Right atrium auricular region (tissue), 2 donors: ENCODE measurements around the gene TIMP3. TPM values are rescaled to one million over a fixed set of nuclear protein-coding genes. Genes with fewer than 3 reads are reported as not detected.

Experiments used
- DNase-seq: peaks from one replicate; pipeline ENCODE4 v3.0.0-alpha.2; 2019; ENCODE audit warnings: low spot score
- H3K27ac ChIP-seq, 2 donors: fragments of 200-600 bp; sonication (generic); 1 replicate in 1 of 2; 2 replicates in 1 of 2; pipeline ENCODE4 v1.5.1; 2016 to 2019
- H3K27me3 ChIP-seq, 2 donors: fragments of 200-600 bp; sonication (generic); one replicate each; pipeline versions ENCODE4 v1.5.1 to v1.6.0; 2017 to 2019
- H3K36me3 ChIP-seq: fragments of 200-600 bp; sonication (generic); one replicate; pipeline ENCODE4 v1.5.1; 2016
- H3K4me1 ChIP-seq, 2 donors: fragments of 200-600 bp; sonication (generic); one replicate each; pipeline versions ENCODE4 v1.5.1 to v1.6.0; 2017 to 2019
- H3K4me3 ChIP-seq, 2 donors: fragments of 200-600 bp; sonication (generic); 1 replicate in 1 of 2; 2 replicates in 1 of 2; pipeline ENCODE4 v1.5.1; 2017 to 2019; ENCODE audit warnings: mild to moderate bottlenecking in 1 of 2, moderate library complexity in 1 of 2
- H3K9me3 ChIP-seq, 2 donors: fragments of 200-600 bp; sonication (generic); one replicate each; pipeline ENCODE4 v1.5.1; 2019
- CTCF ChIP-seq, 2 donors: fragments of 200-600 bp; sonication (generic); IDR thresholded peaks; one replicate each; pipeline ENCODE4 v1.5.1; 2019; ENCODE audit warnings: antibody characterized with exemption in 2 of 2
- total RNA-seq, 2 donors: library from RNA; depleted of rRNA; stranded (reverse); fragments of >200 nt; gene quantifications; one replicate each; pipeline ENCODE4 v1.1.0, GENCODE V29; 2016

Gene TIMP3
- total RNA-seq, 2 donors from 2014 or later, result 625 to 711 TPM

DNA sequence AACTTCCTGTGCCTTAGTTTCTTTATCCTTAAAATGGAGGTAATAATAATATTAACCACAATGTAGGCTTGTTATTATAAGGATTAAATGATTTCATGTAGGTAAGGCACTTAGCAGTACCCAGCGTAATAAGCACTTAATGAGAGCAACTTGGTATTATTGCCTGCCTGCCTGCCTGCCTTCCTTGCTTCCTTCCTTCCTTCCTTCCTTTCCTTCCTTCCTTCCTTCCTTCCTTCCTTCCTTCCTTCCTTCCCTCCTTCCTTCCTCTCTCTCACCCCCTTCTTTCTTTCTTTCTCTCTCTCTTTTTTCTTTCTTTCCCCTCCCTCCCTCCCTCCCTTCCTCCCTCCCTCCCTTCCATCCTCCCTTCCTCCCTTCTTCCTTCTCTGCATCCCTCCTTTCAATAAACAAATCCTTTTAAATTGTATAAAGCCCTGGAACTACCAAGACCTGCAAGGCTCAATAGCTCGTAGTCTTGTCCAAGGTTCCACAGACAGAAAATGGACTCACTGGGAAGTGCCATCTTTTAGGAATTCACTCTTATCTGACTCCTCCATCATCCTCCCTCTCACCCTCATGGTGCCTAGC, 20.7 kb upstream of the TIMP3 start:
- H3K36me3 ChIP-seq, result no peaks in the 10 kb centered on the region
- H3K27ac ChIP-seq, result no peak overlapping the region

GRCh38 chr22:32781695-32782094, 19.8 kb upstream of the TIMP3 start:
- Histone ChIP-seq H3K9me3 (no peaks in the 10 kb centered on the region), H3K36me3 (no peaks in the 10 kb centered on the region), H3K27me3 (no peaks in the 10 kb centered on the region), H3K27ac (no peak overlapping the region), H3K4me1 (no peaks in the 10 kb centered on the region), H3K4me3 (no peak overlapping the region)
- TF ChIP-seq CTCF (IDR thresholded peaks at IDR 0.05), result no peak
- DNase-seq, result no peak

More for the DNA sequence above, 20.7 kb upstream of the TIMP3 start:
- no peaks in the 10 kb centered on the region for H3K4me1 ChIP-seq
- H3K9me3 ChIP-seq, result no peaks in the 10 kb centered on the region
- no peaks in the 10 kb centered on the region for H3K27me3 ChIP-seq
- H3K4me3 ChIP-seq, result no peak overlapping the region
- no peak for TF ChIP-seq CTCF (IDR thresholded peaks at IDR 0.05)
- no peak for DNase-seq

DNA sequence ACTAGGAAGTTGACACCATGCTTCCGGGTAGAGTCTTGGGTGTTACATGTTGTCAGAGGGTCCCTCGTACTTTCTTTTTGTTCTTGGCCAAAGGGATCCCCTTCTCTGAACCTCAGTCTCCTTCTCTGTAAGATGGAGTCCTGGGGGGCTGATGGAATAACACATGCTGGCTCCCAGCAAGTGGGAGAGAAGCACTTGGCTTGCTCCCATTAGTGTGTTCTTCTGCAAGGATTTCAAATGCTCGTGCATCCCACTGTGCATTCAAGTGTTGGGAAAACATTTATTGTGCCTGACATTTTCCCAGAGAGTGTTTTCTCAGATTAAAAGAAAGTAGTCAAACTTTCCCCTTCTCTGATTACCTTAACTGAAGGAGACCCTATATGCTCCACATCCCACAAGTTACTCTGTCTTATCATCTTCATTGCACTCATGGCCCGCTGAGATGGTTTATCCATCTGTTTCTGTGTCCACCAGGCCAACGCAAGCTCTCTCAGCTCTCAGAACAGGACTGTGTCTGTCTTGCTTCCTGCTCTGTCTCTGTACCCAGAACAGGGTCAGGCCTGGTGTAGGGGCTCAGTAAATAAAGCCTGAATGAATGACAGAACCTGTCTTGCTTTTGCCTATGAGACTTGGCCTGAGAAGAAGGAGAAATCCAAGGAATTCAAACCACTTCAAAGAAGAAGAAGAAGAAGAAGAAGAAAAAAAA, 16.0 kb upstream of the TIMP3 start:
- DNase-seq, result no peak
- no peaks in the 10 kb centered on the region for H3K9me3 ChIP-seq
- no peak overlapping the region for H3K4me3 ChIP-seq
- no peak for TF ChIP-seq CTCF (IDR thresholded peaks at IDR 0.05)
- H3K4me1 ChIP-seq, result peaks cover 0 to 7% of the 10 kb centered on the region in 2 donors
- H3K36me3 ChIP-seq, result no peaks in the 10 kb centered on the region
- H3K27ac ChIP-seq, result no peak overlapping the region
- no peaks in the 10 kb centered on the region for H3K27me3 ChIP-seq

DNA sequence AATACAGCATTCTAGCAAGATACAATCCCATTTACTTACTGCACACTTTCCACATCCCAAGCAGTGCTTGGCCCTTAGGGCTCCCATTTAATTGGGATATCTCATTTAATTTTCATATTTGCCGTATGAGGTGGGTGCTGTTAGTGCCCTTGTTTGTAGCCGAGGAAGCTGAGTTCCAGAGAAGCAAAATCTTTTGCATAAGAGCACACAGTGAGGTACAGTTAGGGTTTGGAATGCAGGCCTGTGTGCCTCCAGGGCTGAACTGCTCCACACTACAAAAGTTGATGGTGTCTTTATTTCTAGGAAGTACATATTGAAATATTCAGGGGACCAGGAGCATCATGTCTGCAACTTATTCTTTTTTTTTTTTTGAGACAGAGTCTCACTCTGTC, 15.5 kb upstream of the TIMP3 start:
- H3K27ac ChIP-seq, result no peak overlapping the region
- H3K9me3 ChIP-seq, result no peaks in the 10 kb centered on the region
- DNase-seq, result no peak
- peaks cover 0 to 7% of the 10 kb centered on the region in 2 donors for H3K4me1 ChIP-seq
- H3K4me3 ChIP-seq, result no peak overlapping the region
- TF ChIP-seq CTCF (IDR thresholded peaks at IDR 0.05), result no peak
- no peaks in the 10 kb centered on the region for H3K27me3 ChIP-seq
- H3K36me3 ChIP-seq, result no peaks in the 10 kb centered on the region

- H3K36me3 ChIP-seq, result no peaks in the 10 kb centered on the region
- no peaks in the 10 kb centered on the region for H3K9me3 ChIP-seq
- TF ChIP-seq CTCF (IDR thresholded peaks at IDR 0.05), result no peak
- no peak overlapping the region for H3K27ac ChIP-seq
- no peaks in the 10 kb centered on the region for H3K27me3 ChIP-seq
- H3K4me3 ChIP-seq, result no peak overlapping the region
- H3K4me1 ChIP-seq, result peaks cover 0 to 7% of the 10 kb centered on the region in 2 donors
- DNase-seq, result no peak
Observed at GRCh38 chr22:32788904-32789624, 12.4 kb upstream of the TIMP3 start.
